D721Med (cell line): Measurements from ENCODE around the gene PDGFB.

Source experiments
- DNase-seq: peaks from one replicate; pipeline ENCODE4 v3.0.0; 2011; ENCODE audit warnings: low spot score; ENCODE audit not compliant: insufficient read length
- FAIRE-seq: peaks from 2 replicates; lab custom pipeline; 2011; peaks lifted over from hg19 to GRCh38; lab: Jason Lieb, UNC
- TF ChIP-seq, protein P1 (sequence below): IDR thresholded peaks from 2 replicates; pipeline ENCODE4 v1.5.1; 2012; ENCODE audit warnings: mild to moderate bottlenecking, control low read depth; ENCODE audit not compliant: insufficient read depth; ENCODE audit errors: missing control alignments

The PDGFB gene

DNA sequence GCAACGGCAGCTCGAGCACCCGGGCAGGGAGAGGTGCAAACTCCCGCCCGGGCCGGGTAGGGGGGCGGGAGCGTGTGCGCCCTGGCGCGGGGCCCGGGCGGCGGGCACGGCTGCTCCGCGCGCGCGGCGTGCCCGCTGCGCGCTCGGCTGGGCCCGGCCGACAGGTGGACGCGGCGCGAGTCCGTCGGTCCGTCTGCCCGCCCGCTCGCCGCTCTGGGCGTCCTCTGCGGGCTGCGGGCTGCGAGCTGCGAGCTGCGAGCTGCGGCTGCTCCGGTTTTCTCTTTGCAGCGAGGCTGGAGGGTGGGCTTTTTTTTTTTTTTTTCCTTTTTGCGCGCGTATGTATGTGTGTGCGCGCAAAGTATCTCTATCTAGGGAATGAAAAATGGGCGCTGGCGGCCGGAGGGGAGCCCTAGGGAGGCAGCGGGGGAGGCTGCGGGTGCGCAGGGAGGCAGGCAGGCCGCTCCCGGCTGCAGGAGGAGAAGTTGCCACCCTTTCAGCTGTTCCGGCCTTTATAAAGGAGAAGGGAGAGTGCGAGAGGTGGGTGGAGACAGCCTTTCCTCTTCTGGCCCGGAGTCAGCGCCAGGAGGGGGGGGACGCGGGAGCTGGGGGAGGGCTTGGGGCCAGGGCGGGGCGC, at the start of gene PDGFB:
TSS of gene PDGFB (minus strand) at position 487 of the 634 bp plus-strand sequence. CDS start 1,019 bp downstream, outside the sequence.
- TF ChIP-seq, protein P1, sequence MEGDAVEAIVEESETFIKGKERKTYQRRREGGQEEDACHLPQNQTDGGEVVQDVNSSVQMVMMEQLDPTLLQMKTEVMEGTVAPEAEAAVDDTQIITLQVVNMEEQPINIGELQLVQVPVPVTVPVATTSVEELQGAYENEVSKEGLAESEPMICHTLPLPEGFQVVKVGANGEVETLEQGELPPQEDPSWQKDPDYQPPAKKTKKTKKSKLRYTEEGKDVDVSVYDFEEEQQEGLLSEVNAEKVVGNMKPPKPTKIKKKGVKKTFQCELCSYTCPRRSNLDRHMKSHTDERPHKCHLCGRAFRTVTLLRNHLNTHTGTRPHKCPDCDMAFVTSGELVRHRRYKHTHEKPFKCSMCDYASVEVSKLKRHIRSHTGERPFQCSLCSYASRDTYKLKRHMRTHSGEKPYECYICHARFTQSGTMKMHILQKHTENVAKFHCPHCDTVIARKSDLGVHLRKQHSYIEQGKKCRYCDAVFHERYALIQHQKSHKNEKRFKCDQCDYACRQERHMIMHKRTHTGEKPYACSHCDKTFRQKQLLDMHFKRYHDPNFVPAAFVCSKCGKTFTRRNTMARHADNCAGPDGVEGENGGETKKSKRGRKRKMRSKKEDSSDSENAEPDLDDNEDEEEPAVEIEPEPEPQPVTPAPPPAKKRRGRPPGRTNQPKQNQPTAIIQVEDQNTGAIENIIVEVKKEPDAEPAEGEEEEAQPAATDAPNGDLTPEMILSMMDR = no peak
- DNase-seq = no peak
- FAIRE-seq = no peak

DNA sequence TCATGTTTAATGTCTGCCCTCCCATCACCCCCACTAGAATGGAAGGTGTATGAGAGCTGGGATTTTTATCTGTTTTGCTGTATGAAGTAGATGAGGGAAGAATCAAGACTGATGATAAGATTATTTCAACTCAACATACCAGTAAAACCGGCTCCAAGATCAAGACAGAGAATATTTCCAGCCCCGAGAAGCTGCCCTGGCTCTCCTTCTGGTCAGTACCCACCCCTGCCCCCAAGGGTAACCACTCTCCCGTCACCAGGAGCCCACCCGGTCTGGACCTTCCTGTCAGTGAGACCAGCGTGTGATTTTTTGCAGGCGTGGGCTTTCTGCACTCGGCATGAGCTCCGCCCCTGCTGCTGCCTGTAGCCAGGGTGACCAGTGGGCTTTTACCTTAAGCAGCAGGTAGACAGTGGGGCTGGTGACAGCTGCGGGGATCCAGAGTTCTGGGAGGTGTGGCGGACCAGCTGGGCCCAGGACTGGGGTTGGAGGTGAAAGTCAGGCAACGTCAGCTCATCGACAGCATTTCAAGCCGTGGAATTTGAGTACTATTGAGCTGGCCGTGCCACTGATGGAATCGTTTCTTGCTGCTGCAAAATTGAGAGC, 49.1 kb upstream of the PDGFB start:
- TF ChIP-seq, protein P1 = no peak
- FAIRE-seq (no peak), DNase-seq (no peak)

DNA sequence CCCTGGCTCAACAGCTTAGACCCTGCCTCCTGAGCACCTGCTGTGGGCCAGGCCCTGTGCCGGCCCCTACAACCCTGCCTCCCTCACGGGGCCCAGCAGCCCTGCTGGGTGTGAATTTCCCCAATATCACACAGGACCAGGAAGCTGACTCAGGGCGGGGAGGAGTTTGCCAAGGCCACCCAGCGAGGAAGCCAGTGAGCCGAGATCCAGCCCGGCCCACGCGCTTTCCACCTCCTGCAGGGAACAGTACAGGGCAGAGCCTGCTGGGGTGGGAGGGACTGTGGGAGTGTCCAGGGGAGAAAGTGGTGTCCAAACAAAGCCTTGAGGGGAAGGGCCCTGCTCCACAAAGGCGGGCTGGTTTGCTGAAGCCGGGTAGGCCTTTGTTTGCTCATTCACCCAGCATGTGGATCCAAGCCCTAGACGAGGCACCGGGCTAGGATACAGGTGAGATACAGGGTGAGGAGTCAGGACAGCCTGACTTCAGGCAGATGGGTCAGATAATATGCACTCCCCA, 47.8 kb upstream of the PDGFB start:
- DNase-seq (no peak), FAIRE-seq (no peak)
- TF ChIP-seq, protein P1 = no peak

DNA sequence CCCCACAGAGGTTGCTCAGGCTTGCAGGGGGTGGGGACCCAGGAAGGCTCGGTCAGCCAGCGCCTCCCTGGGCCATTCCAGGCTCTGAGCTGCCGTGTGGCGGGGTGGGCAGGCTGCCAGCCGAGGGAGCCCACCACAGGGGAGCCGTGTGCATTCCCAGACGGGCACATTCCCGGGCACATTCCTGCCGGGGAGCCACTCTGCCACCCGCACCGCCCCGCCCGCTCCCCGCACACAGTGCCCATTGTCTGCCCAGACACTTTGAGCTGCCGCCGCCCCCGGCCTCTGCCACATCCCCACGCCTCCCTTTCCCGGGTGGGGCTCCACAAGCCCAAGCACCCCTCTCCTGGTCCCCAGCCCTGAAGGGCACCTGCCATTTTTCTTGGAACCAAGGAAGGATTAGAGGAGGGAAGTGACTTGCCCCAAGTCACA, 47.3 kb upstream of the PDGFB start:
- FAIRE-seq = no peak

DNA sequence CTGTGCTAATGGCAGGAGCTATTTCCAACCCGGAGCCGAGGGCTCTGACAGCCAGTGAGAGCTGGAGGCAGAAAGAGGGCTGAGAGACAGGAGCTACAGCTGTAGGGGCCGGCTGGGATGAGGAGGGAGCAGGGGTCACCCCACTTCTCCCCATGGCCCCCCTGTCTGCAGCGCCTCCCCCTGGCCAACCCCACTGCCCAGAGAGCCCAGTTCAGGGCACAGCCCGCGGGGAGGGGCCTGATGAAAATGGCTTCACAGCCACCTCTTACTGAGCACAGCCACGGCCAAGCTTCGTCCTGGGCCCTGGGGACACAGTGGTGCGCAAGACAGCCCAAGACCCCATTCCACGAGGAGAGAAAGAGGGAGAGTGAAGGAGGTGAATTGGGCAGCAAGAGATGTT, 46.7 kb upstream of the PDGFB start:
- no peak for DNase-seq
- no peak for FAIRE-seq
- TF ChIP-seq, protein P1 = no peak

More for the DNA sequence above, 47.3 kb upstream of the PDGFB start:
- TF ChIP-seq, protein P1 = no peak
- DNase-seq = no peak

DNA sequence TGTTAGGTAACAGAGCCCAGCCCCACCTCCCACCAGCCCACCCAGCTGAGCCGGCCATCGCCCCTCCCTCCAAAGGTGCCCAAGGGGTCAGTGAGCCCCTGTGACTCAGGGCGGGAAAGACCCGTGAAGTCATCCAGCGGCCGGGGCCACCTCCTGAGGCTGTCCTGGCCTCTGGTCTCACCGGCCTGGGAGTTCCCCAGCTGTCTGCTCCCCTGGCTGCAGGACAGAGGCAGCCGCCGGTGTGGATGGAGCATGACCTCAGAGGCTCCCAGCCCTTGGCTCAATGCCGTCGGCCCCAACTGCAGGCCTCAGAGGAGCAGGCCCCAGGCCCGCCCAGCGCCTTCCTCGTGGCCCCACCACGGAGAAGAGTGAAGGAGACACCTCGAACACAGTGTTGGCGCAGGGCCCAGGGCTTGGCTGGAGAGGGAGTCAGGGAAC, 46.0 kb upstream of the PDGFB start:
- TF ChIP-seq, protein P1 = no peak
- FAIRE-seq (no peak), DNase-seq (no peak)
